Tibial nerve (tissue), 4 donors: ENCODE results near the gene DAD1. TPM values are rescaled to one million over a fixed set of nuclear protein-coding genes. Genes with fewer than 3 reads are reported as not detected.

Source experiments
- DNase-seq, 2 donors: peaks; one replicate each; pipeline ENCODE4 v3.0.0-alpha.2; 2019; ENCODE audit warnings: low spot score in 2 of 2
- H3K27ac ChIP-seq, 4 donors: fragments of 200-600 bp; sonication (generic) in 3 of 4; one replicate each; pipeline ENCODE4 v1.5.1; 2017 to 2019; ENCODE audit warnings: mild to moderate bottlenecking in 1 of 4
- H3K27me3 ChIP-seq, 2 donors: fragments of 200-600 bp; sonication (generic) in 1 of 2; one replicate each; pipeline versions ENCODE4 v1.5.1 to v1.6.0; 2017 to 2019
- H3K36me3 ChIP-seq, 3 donors: fragments of 200-600 bp; sonication (generic); one replicate each; pipeline ENCODE4 v1.5.1; 2018 to 2019
- H3K4me1 ChIP-seq, 4 donors: fragments of 200-600 bp; sonication (generic) in 3 of 4; one replicate each; pipeline ENCODE4 v1.5.1; 2017 to 2019
- H3K4me3 ChIP-seq, 4 donors: fragments of 200-600 bp; sonication (generic) in 3 of 4; one replicate each; pipeline ENCODE4 v1.5.1; 2017 to 2019; ENCODE audit warnings: mild to moderate bottlenecking in 1 of 4, moderate library complexity in 1 of 4
- H3K9me3 ChIP-seq, 4 donors: fragments of 200-600 bp; sonication (generic) in 3 of 4; one replicate each; pipeline ENCODE4 v1.5.1; 2017 to 2019
- EP300 ChIP-seq, 2 donors: sonication (generic); formaldehyde crosslinking; IDR thresholded peaks; one replicate each; pipeline ENCODE4 v1.6.1; 2017; ENCODE audit warnings: antibody characterized with exemption in 2 of 2, mild to moderate bottlenecking in 1 of 2
- POLR2A ChIP-seq, 2 donors: fragments of 450-650 bp; IDR thresholded peaks; one replicate each; pipeline ENCODE4 v1.6.1; 2017; ENCODE audit warnings: antibody characterized with exemption in 2 of 2, mild to moderate bottlenecking in 2 of 2, moderate library complexity in 2 of 2
- WGBS, 2 donors: methylation state at CpG; one replicate each; pipeline ENCODE4 v1.1.5; 2018; 5-methylcytosine and 5-hydroxymethylcytosine counted together
- total RNA-seq, 4 donors: library from RNA; depleted of rRNA; stranded (reverse); fragments of >200 nt; gene quantifications; one replicate each; pipeline ENCODE4 v1.1.0, GENCODE V29; 2016
- TF ChIP-seq, protein P1 (sequence below), 5 experiments: fragments of 200-600 bp in 3 of 5; fragments of 450-650 bp in 2 of 5; sonication (generic) in 3 of 5; IDR thresholded peaks; one replicate each; pipeline ENCODE4 v1.5.1; 2016 to 2019; ENCODE audit warnings: antibody characterized with exemption in 5 of 5, mild to moderate bottlenecking in 3 of 5, moderate library complexity in 2 of 5

Gene DAD1
- total RNA-seq, 4 donors from 2014 or later, result 128 to 254 (median 198) TPM

DNA sequence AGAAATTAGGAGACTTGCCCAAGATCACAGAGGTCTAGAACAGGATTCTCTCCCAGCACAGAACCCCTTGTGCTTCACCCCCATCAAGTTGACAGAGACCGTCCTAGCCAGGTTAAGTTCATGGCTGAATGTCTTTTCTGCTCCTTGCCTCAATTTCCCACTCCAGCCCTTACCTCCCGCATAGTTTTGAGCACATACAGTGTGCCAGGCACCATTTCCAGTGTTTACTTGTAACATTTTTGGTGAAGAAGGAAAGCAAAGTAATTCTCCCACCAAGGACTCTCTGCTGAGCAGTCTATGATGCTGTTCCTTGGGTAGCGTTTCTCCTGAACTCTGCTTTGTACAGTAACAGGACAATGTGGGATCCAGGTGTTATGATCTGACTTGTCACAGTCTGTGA lies 10.3 kb upstream of the DAD1 start:
- WGBS, 2 donors, result 77 to 89% methylated on average over 3 of the region's 3 CpGs

DNA sequence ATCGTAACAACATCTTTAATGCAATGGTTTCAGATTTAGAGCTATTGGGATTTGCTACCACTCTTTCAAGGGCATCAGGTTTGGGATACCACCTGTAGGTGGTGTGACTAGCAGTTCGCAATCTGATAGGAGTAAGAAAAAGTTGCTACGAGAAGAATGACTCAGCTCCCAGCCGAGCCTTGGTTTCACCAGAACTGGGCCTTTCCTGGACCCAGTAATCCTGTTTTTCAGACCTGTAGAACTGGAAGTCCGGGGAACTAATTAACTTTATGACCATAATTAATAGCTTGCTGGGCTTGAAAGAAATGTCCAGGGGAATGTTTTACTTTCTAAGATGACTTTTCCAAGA lies 9.8 kb upstream of the DAD1 start:
- Histone ChIP-seq H3K27ac (peak overlapping the region; percentile 81 to 95 (median 88)), H3K27me3 (no peaks in the 10 kb centered on the region), H3K4me3 (peak overlapping the region; percentile 66 to 81 (median 73)), H3K36me3 (peaks cover 0 to 25% (median 15%) of the 10 kb centered on the region in 3 donors), H3K9me3 (no peaks in the 10 kb centered on the region), H3K4me1 (peaks cover 3 to 32% (median 12%) of the 10 kb centered on the region in 4 donors)
- TF ChIP-seq, protein P1, sequence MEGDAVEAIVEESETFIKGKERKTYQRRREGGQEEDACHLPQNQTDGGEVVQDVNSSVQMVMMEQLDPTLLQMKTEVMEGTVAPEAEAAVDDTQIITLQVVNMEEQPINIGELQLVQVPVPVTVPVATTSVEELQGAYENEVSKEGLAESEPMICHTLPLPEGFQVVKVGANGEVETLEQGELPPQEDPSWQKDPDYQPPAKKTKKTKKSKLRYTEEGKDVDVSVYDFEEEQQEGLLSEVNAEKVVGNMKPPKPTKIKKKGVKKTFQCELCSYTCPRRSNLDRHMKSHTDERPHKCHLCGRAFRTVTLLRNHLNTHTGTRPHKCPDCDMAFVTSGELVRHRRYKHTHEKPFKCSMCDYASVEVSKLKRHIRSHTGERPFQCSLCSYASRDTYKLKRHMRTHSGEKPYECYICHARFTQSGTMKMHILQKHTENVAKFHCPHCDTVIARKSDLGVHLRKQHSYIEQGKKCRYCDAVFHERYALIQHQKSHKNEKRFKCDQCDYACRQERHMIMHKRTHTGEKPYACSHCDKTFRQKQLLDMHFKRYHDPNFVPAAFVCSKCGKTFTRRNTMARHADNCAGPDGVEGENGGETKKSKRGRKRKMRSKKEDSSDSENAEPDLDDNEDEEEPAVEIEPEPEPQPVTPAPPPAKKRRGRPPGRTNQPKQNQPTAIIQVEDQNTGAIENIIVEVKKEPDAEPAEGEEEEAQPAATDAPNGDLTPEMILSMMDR (IDR thresholded peaks at IDR 0.05), result peak in 3 of 5 experiments; percentile 17 to 41 (median 20)
- TF ChIP-seq EP300 (IDR thresholded peaks at IDR 0.05), result no peak
- DNase-seq, result peak in 1 of 2 donors; percentile 33
- WGBS, 2 donors, result 1% methylated on average over 5 of the region's 5 CpGs

More for the DNA sequence above, 10.3 kb upstream of the DAD1 start:
- peak overlapping the region; percentile 66 to 81 (median 73) for H3K4me3 ChIP-seq
- no peak for TF ChIP-seq EP300 (IDR thresholded peaks at IDR 0.05)
- no peaks in the 10 kb centered on the region for H3K27me3 ChIP-seq
- H3K4me1 ChIP-seq, result peaks cover 3 to 32% (median 12%) of the 10 kb centered on the region in 4 donors
- peak overlapping the region in 3 of 4 donors; percentile 86 to 95 (median 91) for H3K27ac ChIP-seq
- no peak for DNase-seq
- H3K9me3 ChIP-seq, result no peaks in the 10 kb centered on the region
- H3K36me3 ChIP-seq, result peaks cover 0 to 30% (median 20%) of the 10 kb centered on the region in 3 donors

DNA sequence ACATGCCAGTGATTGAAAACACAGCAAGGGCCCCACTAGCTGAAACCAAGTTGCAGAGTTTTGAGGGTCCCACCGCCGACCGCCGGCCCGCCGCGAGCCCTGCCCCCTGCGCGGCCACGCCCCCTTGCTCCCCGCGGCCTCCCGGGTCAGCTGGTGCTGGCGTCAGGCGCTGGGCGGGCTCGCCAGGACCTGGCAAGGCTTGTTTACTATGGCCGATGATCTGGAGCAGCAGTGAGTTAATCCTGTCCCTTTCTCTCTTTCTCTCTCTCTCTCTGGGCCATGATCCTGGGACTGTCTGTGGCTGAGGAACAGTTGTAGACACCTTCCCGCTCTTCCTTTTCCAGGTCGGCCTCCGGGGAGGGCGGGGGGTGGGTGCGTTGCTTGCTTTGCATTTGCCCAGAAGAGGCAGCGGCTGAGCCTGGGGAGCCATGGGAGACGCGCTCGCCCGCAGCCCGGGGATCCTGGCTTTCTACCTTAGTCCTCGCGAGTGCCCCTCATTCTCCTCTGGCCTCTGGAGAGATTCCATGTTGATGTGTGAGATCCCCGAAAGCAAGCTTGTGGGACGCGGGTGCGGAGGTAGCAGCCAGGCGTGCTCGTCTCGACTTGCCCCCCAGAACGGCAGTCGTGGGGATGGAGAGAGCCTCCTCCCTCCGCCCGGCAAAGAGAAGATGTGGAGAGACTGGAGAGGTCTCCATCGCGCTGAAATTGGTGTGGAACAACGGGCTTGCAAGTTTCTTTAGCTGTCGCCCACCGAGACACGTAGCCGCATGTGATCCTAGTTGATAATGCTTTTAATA lies 9.3 kb upstream of the DAD1 start, which contains the start of gene ABHD4:
TSS of gene ABHD4 (plus strand) at position 202 of the 797 bp plus-strand sequence. CDS start at position 209, 7 bp downstream.
- 1% methylated on average over 42 to 44 of the region's 49 CpGs for WGBS, 2 donors
- peak; percentile 76 to 78 for DNase-seq
- Histone ChIP-seq H3K4me1 (peaks cover 3 to 32% (median 12%) of the 10 kb centered on the region in 4 donors), H3K9me3 (no peaks in the 10 kb centered on the region), H3K4me3 (peak within 1 kb of the TSS; percentile 66 to 81 (median 73)), H3K36me3 (peaks cover 0 to 20% (median 9%) of the 10 kb centered on the region in 3 donors), H3K27me3 (no peaks in the 10 kb centered on the region), H3K27ac (peak within 1 kb of the TSS; percentile 81 to 95 (median 88))
- peak; percentile 80 to 90 for TF ChIP-seq POLR2A (IDR thresholded peaks at IDR 0.05)
- TF ChIP-seq, protein P1 (IDR thresholded peaks at IDR 0.05), result peak in 3 of 5 experiments; percentile 8 to 27 (median 8)
- peak in 1 of 2 donors; percentile 91 for TF ChIP-seq EP300 (IDR thresholded peaks at IDR 0.05)

DNA sequence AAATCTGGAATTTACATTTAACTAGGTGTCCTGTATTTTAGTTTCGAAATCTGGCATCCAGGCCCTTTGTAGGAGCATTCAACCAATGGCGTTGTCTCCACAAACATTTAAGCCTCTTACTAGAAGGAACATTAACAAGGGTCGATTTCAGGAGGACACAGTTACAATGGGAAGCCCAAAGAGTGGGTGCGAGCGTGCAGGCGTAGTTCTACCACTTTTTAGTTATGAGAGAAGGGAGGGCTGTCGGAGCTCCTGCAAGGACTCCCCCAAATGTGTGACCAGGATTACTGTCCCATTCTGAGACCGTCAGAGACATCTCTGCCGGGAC lies 8.7 kb upstream of the DAD1 start:
- WGBS, 2 donors, result 12 to 15% methylated on average over 9 of the region's 9 CpGs
- Histone ChIP-seq H3K27me3 (no peaks in the 10 kb centered on the region), H3K27ac (peak overlapping the region; percentile 81 to 95 (median 88)), H3K4me3 (peak overlapping the region; percentile 66 to 81 (median 73)), H3K4me1 (peaks cover 3 to 32% (median 12%) of the 10 kb centered on the region in 4 donors), H3K36me3 (peaks cover 0 to 14% (median 7%) of the 10 kb centered on the region in 3 donors), H3K9me3 (no peaks in the 10 kb centered on the region)
- TF ChIP-seq, protein P1 (IDR thresholded peaks at IDR 0.05), result no peak
- TF ChIP-seq POLR2A (IDR thresholded peaks at IDR 0.05), result no peak
- TF ChIP-seq EP300 (IDR thresholded peaks at IDR 0.05), result no peak
- no peak for DNase-seq

DNA sequence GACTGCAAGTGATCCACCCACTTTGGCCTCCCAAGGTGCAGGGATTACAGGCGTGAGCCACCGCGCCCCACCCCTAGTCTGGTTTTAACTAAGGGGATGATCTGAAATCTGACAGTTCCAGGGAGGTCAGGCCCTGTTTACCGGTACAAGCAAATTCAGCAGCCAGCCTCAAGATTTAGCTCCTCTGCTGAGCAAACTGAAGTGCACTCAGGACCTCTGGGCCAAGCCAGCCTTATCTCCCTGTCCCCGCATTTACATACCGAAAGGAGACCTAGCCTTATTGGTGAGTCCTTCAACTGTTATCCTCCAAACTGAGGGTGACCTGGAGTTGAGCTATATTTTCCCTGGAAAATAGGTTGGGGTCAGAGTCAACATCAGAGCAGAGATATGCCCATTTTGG lies 8.2 kb upstream of the DAD1 start:
- TF ChIP-seq, protein P1 (IDR thresholded peaks at IDR 0.05), result no peak
- TF ChIP-seq EP300 (IDR thresholded peaks at IDR 0.05), result no peak
- no peak for TF ChIP-seq POLR2A (IDR thresholded peaks at IDR 0.05)
- H3K4me1 ChIP-seq, result peaks cover 3 to 32% (median 12%) of the 10 kb centered on the region in 4 donors
- DNase-seq, result no peak
- no peak overlapping the region for H3K27ac ChIP-seq
- no peaks in the 10 kb centered on the region for H3K27me3 ChIP-seq
- WGBS, 2 donors, result 84 to 87% methylated on average over 6 of the region's 6 CpGs
- H3K4me3 ChIP-seq, result no peak overlapping the region
- H3K36me3 ChIP-seq, result peaks cover 0 to 9% (median 3%) of the 10 kb centered on the region in 3 donors
- no peaks in the 10 kb centered on the region for H3K9me3 ChIP-seq
